T-helper 2 cell treated with Interferon-gamma antibody and Interleukin-4, amounts not matched to agents 5 μg/mL and 100 μg/mL, for 36 hours (primary cell): Measurements from ENCODE around the gene MYADML2.
"Not testable (repeated sequence)": the region's sequence is repeated elsewhere in the genome, so short reads cannot be mapped to it uniquely, and the experiment has no call there.

Experiments
- DNase-seq: peaks from one replicate; pipeline ENCODE4 v3.0.0; 2021; ENCODE audit warnings: low spot score
- H3K27ac Mint-ChIP-seq: one replicate; pipeline ENCODE4 v1.8.0; 2021; ENCODE audit warnings: mild to moderate bottlenecking, mixed read lengths
- H3K27me3 Mint-ChIP-seq: one replicate; pipeline ENCODE4 v1.8.0; 2021; ENCODE audit warnings: low read depth, mixed read lengths
- H3K36me3 Mint-ChIP-seq: one replicate; pipeline ENCODE4 v1.8.0; 2021; ENCODE audit warnings: low read depth, mixed read lengths
- H3K4me1 Mint-ChIP-seq: one replicate; pipeline ENCODE4 v1.8.0; 2021; ENCODE audit warnings: low read depth, mixed read lengths
- H3K4me3 Mint-ChIP-seq: one replicate; pipeline ENCODE4 v1.8.0; 2022; ENCODE audit warnings: mild to moderate bottlenecking, moderate library complexity, mixed read lengths
- H3K9me3 Mint-ChIP-seq: one replicate; pipeline ENCODE4 v1.8.0; 2021; ENCODE audit warnings: mixed read lengths

Gene MYADML2

DNA sequence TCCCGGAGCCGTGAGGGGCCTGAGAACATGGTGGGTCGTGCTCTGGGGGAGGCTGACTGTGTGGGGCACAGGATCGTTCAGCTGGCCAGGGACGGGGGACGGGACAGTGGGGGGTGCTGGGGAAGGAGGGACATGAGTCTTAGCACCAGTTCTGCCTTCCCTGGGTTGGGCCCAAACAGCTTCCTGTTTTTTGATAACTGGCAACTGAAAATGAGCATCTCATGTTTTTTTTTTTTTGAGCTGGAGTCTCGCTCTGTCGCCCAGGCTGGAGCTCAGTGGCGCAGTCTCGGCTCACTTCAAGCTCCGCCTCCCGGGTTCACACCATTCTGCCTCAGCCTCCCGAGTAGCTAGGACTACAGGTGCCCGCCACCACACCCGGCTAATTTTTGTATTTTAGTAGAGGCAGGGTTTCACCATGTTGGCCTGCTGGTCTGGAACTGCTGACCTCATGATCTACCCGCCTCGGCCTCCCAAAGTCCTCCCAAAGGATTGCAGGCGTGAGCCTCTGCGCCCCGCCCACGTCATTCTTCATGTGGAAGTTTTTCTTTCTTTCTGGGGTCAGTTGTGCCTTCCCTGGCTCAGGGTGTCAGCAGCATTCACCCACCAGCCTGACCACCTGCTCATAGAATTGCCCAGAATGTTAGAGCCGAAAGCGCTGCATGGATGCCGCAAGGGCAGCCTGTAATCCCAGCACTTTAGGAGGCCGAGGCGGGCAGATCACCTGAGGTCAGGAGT is 36.8 kb upstream of the MYADML2 start:
- no peak overlapping the region for H3K4me3 Mint-ChIP-seq
- no peak overlapping the region for H3K27ac Mint-ChIP-seq
- peaks cover 18% of the 10 kb centered on the region for H3K4me1 Mint-ChIP-seq
- no peaks in the 10 kb centered on the region for H3K27me3 Mint-ChIP-seq
- peaks cover 27% of the 10 kb centered on the region for H3K36me3 Mint-ChIP-seq
- no peak for DNase-seq
- no peaks in the 10 kb centered on the region for H3K9me3 Mint-ChIP-seq

GRCh38 chr17:81983011-81983638 is 36.1 kb upstream of the MYADML2 start:
- Mint-ChIP-seq H3K4me1 (peaks cover 19% of the 10 kb centered on the region), H3K9me3 (no peaks in the 10 kb centered on the region), H3K27ac (no peak overlapping the region), H3K4me3 (no peak overlapping the region), H3K27me3 (no peaks in the 10 kb centered on the region), H3K36me3 (peaks cover 27% of the 10 kb centered on the region)
- no peak for DNase-seq

DNA sequence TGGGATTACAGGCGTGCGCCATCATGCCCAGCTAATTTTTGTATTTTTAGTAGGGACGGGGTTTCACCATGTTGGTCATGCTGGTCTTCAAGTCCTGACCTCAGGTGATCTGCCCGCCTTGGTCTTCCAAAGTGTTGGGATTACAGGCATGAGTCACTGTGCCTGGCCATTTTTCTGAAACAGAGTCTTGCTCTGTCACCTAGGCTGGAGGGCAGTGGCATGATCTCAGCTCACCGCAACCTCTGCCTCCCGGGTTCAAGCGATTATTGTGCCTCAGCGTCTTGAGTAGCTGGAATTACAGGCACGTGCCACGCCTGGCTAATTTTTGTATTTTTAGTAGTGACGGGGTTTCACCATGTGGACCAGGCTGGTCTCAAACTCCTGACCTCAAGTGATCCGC is 34.5 kb upstream of the MYADML2 start:
- Mint-ChIP-seq H3K4me1 (peaks cover 21% of the 10 kb centered on the region), H3K36me3 (peaks cover 24% of the 10 kb centered on the region)
- not testable (repeated sequence) for H3K27me3 Mint-ChIP-seq, H3K9me3 Mint-ChIP-seq, H3K4me3 Mint-ChIP-seq, DNase-seq, H3K27ac Mint-ChIP-seq

DNA sequence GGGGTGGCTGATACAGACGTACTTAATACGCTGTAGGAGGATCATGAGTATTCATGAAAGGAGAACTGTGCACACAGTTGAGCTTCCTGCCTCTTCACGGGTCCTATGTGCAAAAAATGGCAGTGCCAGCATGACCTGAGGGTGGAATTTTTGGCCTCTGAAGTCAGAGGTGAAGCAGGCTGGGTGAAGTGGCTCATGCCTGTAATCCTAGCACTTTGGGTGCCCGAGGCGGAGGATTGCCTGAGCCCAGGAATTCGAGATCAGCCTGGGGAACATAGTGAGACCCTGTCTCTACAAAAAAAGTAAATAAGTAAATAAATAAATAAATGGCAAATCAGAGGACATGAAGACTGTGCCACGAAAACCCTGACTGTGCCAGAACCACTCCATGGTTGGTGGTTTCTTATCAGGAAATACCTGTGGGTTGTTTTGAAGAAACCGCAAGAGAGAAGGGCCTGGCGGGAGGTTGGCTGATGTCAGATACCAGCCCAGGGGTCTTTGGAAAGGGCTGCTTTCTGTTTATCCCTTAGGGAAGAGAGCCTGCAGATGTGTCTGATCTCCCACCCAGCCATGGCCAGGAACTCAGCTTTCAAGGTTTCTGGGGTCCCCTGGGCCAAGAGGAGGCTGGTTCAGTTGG is 33.8 kb upstream of the MYADML2 start:
- Mint-ChIP-seq H3K4me1 (peaks cover 24% of the 10 kb centered on the region), H3K36me3 (peaks cover 18% of the 10 kb centered on the region), H3K27ac (no peak overlapping the region), H3K27me3 (peaks cover 3% of the 10 kb centered on the region), H3K9me3 (no peaks in the 10 kb centered on the region), H3K4me3 (no peak overlapping the region)
- no peak for DNase-seq

- no peak for DNase-seq
- Mint-ChIP-seq H3K36me3 (peaks cover 13% of the 10 kb centered on the region), H3K27ac (no peak overlapping the region), H3K4me3 (peak overlapping the region; percentile 24), H3K4me1 (peaks cover 24% of the 10 kb centered on the region), H3K27me3 (peaks cover 3% of the 10 kb centered on the region), H3K9me3 (peaks cover under 1% of the 10 kb centered on the region)
These were observed 33.1 kb upstream of the MYADML2 start for GRCh38 chr17:81980122-81980521.

GRCh38 chr17:81978524-81979298 is 31.7 kb upstream of the MYADML2 start:
- peaks cover 4% of the 10 kb centered on the region for H3K9me3 Mint-ChIP-seq

GRCh38 chr17:81977211-81977808 is 30.3 kb upstream of the MYADML2 start, which contains the start of gene ASPSCR1:
Gene ASPSCR1, plus strand, starts transcription at chr17:81977629. Its CDS starts 18 bp downstream, at chr17:81977647.
- Mint-ChIP-seq H3K27ac (peak within 1 kb of the TSS; percentile 98), H3K36me3 (peaks cover 10% of the 10 kb centered on the region), H3K4me3 (peak within 1 kb of the TSS; percentile 98), H3K4me1 (peaks cover 22% of the 10 kb centered on the region), H3K27me3 (peaks cover 11% of the 10 kb centered on the region), H3K9me3 (peaks cover 4% of the 10 kb centered on the region)
- DNase-seq: peak; percentile 88

More at GRCh38 chr17:81978524-81979298, 31.7 kb upstream of the MYADML2 start:
- peak overlapping the region; percentile 59 for H3K4me3 Mint-ChIP-seq
- peaks cover 22% of the 10 kb centered on the region for H3K4me1 Mint-ChIP-seq
- no peak for DNase-seq
- peak overlapping the region; percentile 58 for H3K27ac Mint-ChIP-seq
- H3K27me3 Mint-ChIP-seq: peaks cover 9% of the 10 kb centered on the region
- H3K36me3 Mint-ChIP-seq: peaks cover 10% of the 10 kb centered on the region

GRCh38 chr17:81976332-81977210 is 29.5 kb upstream of the MYADML2 start:
- Mint-ChIP-seq H3K4me1 (peaks cover 22% of the 10 kb centered on the region), H3K9me3 (peaks cover 4% of the 10 kb centered on the region), H3K27ac (peak overlapping the region; percentile 98), H3K36me3 (peaks cover 10% of the 10 kb centered on the region), H3K27me3 (peaks cover 11% of the 10 kb centered on the region), H3K4me3 (peak overlapping the region; percentile 98)
- DNase-seq: peak; percentile 27

- H3K27ac Mint-ChIP-seq: no peak overlapping the region
- H3K4me1 Mint-ChIP-seq: peaks cover 5% of the 10 kb centered on the region
- peaks cover 4% of the 10 kb centered on the region for H3K9me3 Mint-ChIP-seq
- H3K36me3 Mint-ChIP-seq: no peaks in the 10 kb centered on the region
- no peak for DNase-seq
- no peak overlapping the region for H3K4me3 Mint-ChIP-seq
- H3K27me3 Mint-ChIP-seq: peaks cover 11% of the 10 kb centered on the region
These were observed 26.4 kb upstream of the MYADML2 start for GRCh38 chr17:81973432-81973831.

DNA sequence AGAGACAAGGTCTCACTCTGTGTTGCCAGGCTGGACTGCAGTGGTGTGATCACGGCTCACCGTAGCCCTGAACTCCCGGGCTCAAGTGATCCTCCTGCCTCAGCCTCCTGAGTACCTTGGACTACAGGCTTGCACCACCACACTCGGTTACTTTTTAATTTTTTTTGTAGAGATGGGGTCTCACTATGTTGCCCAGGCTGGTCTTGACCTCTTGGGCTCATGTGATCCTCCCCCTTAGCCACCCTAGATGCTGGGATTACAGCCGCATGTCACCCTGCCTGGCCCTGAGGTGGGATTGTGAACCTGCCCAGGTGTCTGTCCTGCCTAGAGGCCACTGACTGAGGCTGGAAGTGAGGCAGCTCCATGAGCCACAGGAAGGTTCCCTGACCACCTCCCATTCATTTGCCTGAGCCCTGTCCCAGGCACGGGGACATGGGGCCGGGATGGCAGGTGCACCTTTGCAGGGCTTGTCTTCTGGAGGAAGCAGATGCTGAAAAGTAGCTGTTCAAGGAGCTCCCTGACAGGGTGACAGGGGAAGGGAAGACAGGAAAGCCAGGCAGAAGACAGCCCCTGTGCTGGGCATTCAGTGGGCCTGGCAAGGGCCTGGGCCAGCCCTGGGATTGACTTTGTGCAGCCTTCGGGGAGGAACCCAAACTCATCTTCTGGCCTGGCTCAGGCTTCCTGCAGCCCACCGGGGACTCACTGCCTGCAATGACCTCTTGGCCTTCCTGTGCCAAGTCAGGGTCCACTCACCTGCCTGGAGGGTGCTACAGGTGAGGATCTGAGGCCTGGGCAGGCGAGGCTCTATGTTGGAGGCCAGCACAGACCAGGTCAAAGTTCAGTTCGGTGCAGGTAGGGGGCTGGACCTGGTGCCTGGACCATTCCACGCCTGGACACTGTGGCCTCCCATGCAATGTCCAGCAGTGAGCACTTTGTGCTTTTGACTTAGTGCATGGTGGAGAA is 22.1 kb upstream of the MYADML2 start:
- no peak overlapping the region for H3K4me3 Mint-ChIP-seq

GRCh38 chr17:81968396-81968745 is 21.3 kb upstream of the MYADML2 start:
- Mint-ChIP-seq H3K4me1 (peaks cover 4% of the 10 kb centered on the region), H3K36me3 (no peaks in the 10 kb centered on the region), H3K27me3 (peaks cover 19% of the 10 kb centered on the region), H3K27ac (peak overlapping the region; percentile 15), H3K9me3 (no peaks in the 10 kb centered on the region), H3K4me3 (peak overlapping the region; percentile 66)
- DNase-seq: no peak

More for the DNA sequence above, 22.1 kb upstream of the MYADML2 start:
- Mint-ChIP-seq H3K9me3 (no peaks in the 10 kb centered on the region), H3K27me3 (peaks cover 12% of the 10 kb centered on the region), H3K36me3 (no peaks in the 10 kb centered on the region), H3K4me1 (peaks cover 4% of the 10 kb centered on the region), H3K27ac (no peak overlapping the region)
- no peak for DNase-seq
